ENCODE results near the gene TMTC2.
A peak's percentile ranks its signal among the peaks of the same experiment; 100 is the strongest.
"Not testable (repeated sequence)": the region's sequence is repeated elsewhere in the genome, so short reads cannot be mapped to it uniquely, and the experiment has no call there.

TMTC2 gene

DNA sequence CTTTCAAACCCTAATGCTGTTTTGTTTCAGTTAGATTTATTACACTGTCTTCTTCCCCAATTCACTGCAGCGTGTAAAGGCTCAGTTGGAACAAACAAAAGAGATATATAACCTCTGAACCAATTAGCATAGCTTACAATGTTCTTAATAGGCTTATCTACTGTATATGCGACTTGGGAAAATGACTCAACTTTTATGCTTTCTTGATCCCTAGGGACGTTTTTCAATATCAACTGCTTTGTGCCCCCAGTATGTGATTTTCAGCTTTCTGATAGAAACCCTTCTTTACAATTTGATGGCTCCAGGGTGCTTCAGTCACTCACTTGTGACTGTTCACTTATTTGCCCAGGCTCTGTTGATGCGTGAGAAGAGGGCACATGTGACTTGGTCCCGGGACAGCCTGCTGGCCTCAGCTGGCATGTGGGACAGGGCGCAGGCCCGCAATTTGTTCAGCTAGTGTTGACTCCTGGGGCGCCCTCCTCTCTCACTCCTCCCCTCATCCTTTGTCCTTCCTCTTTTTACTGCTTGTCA lies 107.1 kb downstream of the TMTC2 start:
- DNase-seq (ENCODE audit: low spot score), result peak; percentile 30

GRCh38 chr12:82797480-82797879 lies 110.8 kb downstream of the TMTC2 start:
- DNase-seq (ENCODE audit: low spot score), result no peak

DNA sequence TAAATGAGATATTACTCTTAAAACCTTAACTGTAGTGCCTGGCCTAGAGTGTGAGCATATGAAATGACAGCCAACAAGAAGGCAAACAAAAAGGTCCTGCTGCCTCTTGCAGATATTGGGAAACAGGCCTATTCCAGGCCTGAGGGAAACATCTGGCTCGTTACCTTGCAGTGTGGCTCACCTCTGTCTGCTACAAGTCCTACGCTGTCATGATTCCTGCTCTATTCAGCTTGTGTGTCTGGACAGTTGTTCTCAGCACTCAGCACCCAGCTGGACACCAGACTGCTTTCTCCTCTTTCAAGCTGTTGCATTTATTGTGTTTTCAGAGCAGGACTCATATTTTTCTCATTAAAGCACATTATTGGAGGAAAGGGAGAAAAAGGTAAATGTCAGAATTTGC lies 113.5 kb downstream of the TMTC2 start:
- DNase-seq (ENCODE audit: low spot score), result no peak

GRCh38 chr12:82801951-82802610 lies 115.4 kb downstream of the TMTC2 start:
- no peak for DNase-seq (ENCODE audit: low spot score)

GRCh38 chr12:82803201-82803600 lies 116.5 kb downstream of the TMTC2 start:
- no peak for DNase-seq (ENCODE audit: low spot score)

DNA sequence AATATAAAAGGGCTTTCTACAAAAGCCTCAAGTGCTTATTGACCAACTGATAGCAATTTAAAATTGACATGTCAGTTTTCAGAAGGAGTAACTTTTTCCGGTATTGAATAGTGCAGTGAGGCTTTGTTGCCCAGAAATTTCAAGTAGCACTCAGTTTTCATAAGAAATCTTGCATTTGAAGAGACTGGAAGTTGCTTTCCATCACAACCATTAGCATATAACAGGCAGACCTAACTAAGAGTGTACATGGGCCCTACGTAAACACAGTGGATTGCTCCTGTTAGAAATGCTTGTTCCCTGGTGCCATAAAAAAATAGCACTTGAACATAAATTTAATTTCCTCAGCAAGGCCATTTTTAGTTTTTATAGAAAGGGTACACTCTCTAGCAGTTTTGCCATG lies 117.9 kb downstream of the TMTC2 start:
- DNase-seq (ENCODE audit: low spot score), result no peak

DNA sequence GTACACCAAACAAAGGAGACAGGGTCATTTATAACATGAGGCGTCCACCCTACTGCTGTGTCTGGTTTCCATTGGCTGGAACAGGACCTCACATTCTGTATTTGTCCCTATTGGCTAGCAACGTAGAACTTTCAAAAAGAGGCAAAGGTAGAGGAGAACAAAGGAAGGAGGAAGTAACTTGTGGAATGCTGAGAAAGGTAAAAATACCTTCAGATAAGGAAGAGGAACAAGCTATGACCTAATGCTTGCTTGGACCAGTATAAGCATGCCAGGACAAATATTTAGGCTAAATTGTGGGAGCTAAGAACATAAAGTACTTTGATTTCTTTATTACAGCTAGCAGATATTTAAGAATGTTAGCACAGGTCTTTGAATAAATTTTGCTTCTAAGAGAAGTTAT lies 118.3 kb downstream of the TMTC2 start:
- not testable (repeated sequence) for DNase-seq (ENCODE audit: low spot score)

DNA sequence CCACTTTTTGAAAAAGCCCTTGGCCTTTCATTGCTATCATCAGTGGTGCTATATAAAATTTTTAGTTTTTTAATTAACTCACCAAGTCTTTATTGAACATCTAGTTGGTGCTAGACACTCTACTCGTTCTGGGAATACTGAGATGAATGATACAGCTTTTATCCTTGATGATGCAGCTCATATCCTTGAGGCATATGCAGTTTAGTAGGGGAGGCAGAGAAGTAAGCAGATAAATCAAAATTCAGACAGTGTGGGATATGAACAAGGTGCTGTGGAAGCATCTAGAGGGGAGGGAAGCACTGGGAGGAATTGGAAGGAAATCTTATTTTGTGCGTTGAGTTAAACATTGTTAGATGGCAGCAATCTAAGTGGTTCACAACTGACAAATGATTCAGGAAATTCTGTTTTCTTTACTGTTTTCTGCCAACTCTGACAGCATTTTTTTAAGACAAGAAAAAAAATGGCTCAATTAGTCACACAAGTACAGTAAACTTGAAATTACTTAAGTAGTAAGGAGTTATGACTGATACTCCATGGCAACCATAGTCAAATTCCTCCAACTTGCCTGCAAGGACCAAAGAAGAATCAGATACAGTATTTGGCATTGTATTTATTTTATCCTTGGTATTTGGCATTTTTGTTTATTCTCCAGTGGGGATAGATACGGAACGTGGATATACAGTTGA lies 119.2 kb downstream of the TMTC2 start:
- no peak for DNase-seq (ENCODE audit: low spot score)

DNA sequence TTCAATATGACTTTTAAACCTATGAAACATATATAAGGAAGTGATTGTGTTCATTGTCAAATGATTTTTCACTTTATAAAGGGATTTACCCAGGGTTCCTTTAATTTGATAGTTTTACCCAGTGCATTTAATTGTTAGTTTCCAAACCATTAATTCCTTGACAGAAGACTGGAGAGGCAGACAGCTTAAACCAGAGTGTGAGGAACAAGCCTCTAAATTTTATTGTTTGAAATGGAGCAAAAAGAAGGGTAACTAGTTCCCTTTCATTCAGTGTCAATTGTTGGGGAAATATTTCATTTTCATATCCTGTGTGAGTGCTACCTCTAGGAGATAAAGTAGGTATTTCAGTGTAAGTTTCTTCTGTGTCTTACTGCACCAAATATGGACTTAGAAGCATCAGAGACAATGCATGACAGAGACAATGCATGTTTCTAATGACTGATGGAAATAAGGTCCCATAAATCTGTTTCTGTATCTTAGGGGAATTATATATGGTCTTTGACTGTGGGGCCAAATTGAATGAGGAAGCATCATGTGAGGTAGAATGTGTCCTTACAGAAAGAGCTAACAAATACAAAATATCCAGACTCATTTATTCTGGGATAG lies 120.5 kb downstream of the TMTC2 start:
- no peak for DNase-seq (ENCODE audit: low spot score)

GRCh38 chr12:82810568-82810967 lies 123.9 kb downstream of the TMTC2 start:
- no peak for DNase-seq (ENCODE audit: low spot score)

- DNase-seq (ENCODE audit: low spot score), result peak; percentile 63
Measured at GRCh38 chr12:82817368-82817767, 130.7 kb downstream of the TMTC2 start.

GRCh38 chr12:82818271-82819035 lies 131.7 kb downstream of the TMTC2 start:
- no peak for DNase-seq (ENCODE audit: low spot score)

GRCh38 chr12:82826505-82826904 lies 139.8 kb downstream of the TMTC2 start:
- DNase-seq (ENCODE audit: low spot score), result no peak

- no peak for DNase-seq (ENCODE audit: low spot score)
Measured at GRCh38 chr12:82832096-82832495, 145.4 kb downstream of the TMTC2 start.

DNA sequence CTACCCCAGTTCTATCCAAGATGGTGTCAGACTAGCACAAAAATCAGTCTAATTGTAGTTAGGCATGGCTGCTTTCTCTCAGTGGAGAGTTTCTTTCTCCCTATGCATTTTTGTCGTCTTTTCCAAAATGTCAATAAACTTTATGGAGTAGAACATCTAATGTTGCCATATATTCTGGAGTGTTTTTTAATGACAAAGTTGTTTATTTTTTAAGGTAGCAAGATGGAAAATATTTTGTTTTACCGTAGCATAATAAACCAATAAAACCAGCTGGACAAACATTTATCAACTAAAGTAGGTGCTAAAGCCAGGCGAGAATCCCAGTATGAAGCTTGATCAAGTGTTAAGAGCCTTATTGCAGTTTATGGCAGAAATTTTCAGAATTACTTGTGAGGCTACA lies 146.3 kb downstream of the TMTC2 start:
- DNase-seq (ENCODE audit: low spot score), result no peak

DNA sequence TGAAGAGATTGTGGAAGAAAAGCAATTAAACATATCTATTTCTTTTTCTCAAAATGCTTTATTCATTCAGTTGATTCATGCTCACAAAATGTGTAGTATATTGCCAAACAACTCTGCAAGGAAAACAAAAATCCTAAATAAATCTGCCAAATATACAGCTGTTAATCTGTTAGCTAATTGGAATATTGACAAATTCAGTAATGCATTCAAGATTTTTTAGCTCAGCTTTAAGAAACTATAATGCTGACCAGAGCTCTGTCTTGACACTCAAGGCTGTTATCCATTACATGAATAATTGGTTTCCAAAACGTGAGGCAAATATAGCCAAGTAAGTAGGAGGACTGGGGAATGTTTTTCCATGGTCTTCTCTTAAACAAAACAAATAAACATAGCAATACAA lies 146.8 kb downstream of the TMTC2 start:
- no peak for DNase-seq (ENCODE audit: low spot score)

DNA sequence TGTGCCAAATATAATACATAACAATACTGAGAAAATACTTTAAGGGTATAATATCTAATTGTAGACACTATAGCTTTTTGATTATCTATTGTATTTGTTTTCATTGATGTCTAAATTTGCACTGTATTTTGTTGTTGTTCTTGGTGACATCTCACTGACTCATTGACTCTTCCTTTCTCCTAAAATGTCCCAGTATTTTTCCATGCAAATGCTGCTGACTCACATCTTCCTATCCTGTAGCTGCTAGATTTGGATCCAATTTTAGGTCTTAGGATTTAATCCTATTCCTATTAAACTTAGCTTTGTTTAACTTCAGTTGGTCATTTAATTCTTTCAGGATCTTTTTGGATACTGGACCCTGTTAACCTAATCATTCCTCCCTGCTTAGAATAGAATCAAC lies 148.5 kb downstream of the TMTC2 start:
- DNase-seq (ENCODE audit: low spot score), result peak; percentile 50

DNA sequence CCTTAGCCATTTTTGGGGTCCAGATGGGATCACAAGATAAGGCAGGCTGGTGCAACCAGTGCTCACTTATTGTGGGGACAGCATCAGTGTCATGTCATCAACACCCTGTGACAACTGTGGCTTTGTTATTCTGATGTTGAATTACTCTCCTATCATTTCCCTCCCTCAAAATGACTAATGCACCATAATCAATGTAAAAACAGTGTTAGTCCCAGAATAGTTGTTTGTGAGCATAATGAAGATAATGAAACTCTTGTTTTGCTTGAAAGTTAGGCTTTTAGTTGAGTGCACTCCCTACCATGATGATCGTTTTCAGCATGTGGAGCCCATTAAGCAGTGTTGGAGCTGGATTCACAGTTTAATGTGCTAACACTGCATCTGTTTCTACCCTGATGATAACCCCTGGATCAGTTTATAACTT lies 151.4 kb downstream of the TMTC2 start:
- peak; percentile 62 for DNase-seq (ENCODE audit: low spot score)

DNA sequence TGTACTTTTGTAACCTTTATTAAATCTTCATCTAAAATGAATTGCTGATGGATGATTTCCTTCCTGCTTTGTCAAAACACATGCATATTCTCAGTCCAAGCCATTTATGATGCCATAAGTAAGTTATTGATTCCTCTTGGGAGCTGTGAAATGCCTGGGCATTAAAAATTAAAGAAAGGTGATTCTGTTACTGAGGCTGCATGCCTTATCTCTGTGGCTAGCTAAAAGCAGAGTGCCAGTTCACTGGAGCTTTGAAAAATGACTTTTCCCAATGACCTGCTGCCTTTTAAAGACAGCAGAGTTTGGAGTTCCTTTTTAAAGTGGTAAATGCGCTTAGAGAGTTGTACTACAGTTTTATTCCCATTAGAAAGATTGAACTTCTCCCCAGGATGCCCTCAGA lies 152.1 kb downstream of the TMTC2 start:
- no peak for DNase-seq (ENCODE audit: low spot score)

- no peak for DNase-seq (ENCODE audit: low spot score)
Measured at GRCh38 chr12:82839796-82840195, 153.1 kb downstream of the TMTC2 start.

GRCh38 chr12:82841487-82841904 lies 154.8 kb downstream of the TMTC2 start:
- no peak for DNase-seq (ENCODE audit: low spot score)

GRCh38 chr12:82842480-82842879 lies 155.8 kb downstream of the TMTC2 start:
- no peak for DNase-seq (ENCODE audit: low spot score)

Measured in COLO829 (cell line).